RCC 7860 (cell line): ENCODE data around the gene HAT1.

Experiments
- DNase-seq: peaks from one replicate; pipeline ENCODE4 v3.0.0-alpha.2; 2015; ENCODE audit warnings: low spot score
- FAIRE-seq: peaks from 2 replicates; lab custom pipeline; 2012; peaks lifted over from hg19 to GRCh38; lab: Jason Lieb, UNC

HAT1 gene

GRCh38 chr2:171913517-171913916 is 8.7 kb upstream of the HAT1 start:
- FAIRE-seq (no peak), DNase-seq (no peak)

- no peak for FAIRE-seq
- no peak for DNase-seq
Measured at GRCh38 chr2:171919453-171919852, 2.8 kb upstream of the HAT1 start.

- no peak for FAIRE-seq
- DNase-seq: no peak
Measured at GRCh38 chr2:171921970-171922229, 361 bp upstream of the HAT1 start.

- FAIRE-seq (no peak), DNase-seq (peak; percentile 28)
Measured at GRCh38 chr2:171923206-171923605, 945 bp downstream of the HAT1 start.

- DNase-seq (no peak), FAIRE-seq (no peak)
Measured at GRCh38 chr2:171924170-171924942, 2.1 kb downstream of the HAT1 start.

GRCh38 chr2:171930385-171930784 is 8.1 kb downstream of the HAT1 start:
- DNase-seq: no peak
- FAIRE-seq: no peak

- DNase-seq (no peak), FAIRE-seq (no peak)
Measured at GRCh38 chr2:171939058-171939742, 16.9 kb downstream of the HAT1 start.

- FAIRE-seq (no peak), DNase-seq (no peak)
Measured at GRCh38 chr2:171939743-171940071, 17.4 kb downstream of the HAT1 start.

GRCh38 chr2:171941316-171941699 is 19.0 kb downstream of the HAT1 start:
- no peak for FAIRE-seq
- DNase-seq: no peak

- DNase-seq: no peak
- no peak for FAIRE-seq
Measured at GRCh38 chr2:171943869-171944268, 21.6 kb downstream of the HAT1 start.

- DNase-seq: no peak
- no peak for FAIRE-seq
Measured at GRCh38 chr2:171952276-171952675, 30.0 kb downstream of the HAT1 start.

- DNase-seq (no peak), FAIRE-seq (no peak)
Measured at GRCh38 chr2:171952748-171953147, 30.5 kb downstream of the HAT1 start.

GRCh38 chr2:171956135-171956825 is 34.0 kb downstream of the HAT1 start:
- FAIRE-seq: no peak
- DNase-seq: no peak

- no peak for FAIRE-seq
- DNase-seq: no peak
Measured at GRCh38 chr2:171957061-171957460, 34.8 kb downstream of the HAT1 start.

- no peak for FAIRE-seq
- DNase-seq: peak; percentile 34
Measured at GRCh38 chr2:171958475-171958874, 36.2 kb downstream of the HAT1 start.

- no peak for DNase-seq
- no peak for FAIRE-seq
Measured at GRCh38 chr2:171959998-171960397, 37.7 kb downstream of the HAT1 start.

GRCh38 chr2:171960570-171960969 is 38.3 kb downstream of the HAT1 start:
- FAIRE-seq (no peak), DNase-seq (no peak)

- no peak for DNase-seq
- FAIRE-seq: no peak
Measured at GRCh38 chr2:171963198-171963597, 40.9 kb downstream of the HAT1 start.

GRCh38 chr2:171964308-171964707 is 42.0 kb downstream of the HAT1 start:
- FAIRE-seq (no peak), DNase-seq (no peak)

GRCh38 chr2:171965238-171965637 is 43.0 kb downstream of the HAT1 start:
- no peak for DNase-seq
- FAIRE-seq: no peak

GRCh38 chr2:171965661-171966060 is 43.4 kb downstream of the HAT1 start:
- no peak for DNase-seq
- FAIRE-seq: no peak

- DNase-seq (no peak), FAIRE-seq (no peak)
Measured at GRCh38 chr2:171966235-171966634, 44.0 kb downstream of the HAT1 start.
